Measurements from ENCODE around the gene CLRN3.

The CLRN3 gene

DNA sequence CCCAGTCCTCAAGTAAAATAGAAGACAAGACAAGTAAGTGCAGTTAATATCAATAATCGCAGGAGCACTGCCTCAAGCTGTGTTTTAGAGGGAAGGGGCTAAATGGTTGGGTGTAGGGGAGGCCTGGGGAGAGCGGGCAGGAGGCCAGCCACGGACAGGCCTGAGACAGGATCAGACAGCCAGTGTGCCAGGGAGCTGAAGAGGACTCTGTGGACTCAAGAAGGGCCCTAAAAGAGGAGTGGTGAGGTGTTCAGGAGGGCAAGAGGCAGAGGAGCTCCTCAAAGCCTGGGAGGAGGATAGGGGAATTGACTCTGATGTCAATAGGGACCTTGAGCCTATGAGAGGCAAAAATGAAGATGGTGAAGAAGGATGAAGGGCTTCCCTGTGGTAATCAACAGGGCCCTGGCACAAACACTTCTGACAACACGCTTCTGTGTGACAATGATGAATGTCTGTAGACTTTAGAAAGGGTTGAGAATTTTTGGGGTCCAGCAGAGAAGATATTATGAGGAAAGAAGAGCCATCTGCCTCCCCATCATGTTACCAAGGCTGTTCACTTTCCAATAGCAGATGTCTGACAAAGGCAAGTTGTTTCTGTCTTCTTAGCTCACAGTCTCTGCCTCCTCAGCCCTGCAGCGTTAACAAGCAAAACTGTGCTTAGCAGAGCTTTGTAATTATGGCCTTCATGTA is 11.7 kb upstream of the CLRN3 start:
- no peak overlapping the region for H3K4me3 ChIP-seq (ENCODE audit: low read depth, low read length)
- DNase-seq (ENCODE audit: low read depth, low spot score), result no peak
- TF ChIP-seq, protein P1, sequence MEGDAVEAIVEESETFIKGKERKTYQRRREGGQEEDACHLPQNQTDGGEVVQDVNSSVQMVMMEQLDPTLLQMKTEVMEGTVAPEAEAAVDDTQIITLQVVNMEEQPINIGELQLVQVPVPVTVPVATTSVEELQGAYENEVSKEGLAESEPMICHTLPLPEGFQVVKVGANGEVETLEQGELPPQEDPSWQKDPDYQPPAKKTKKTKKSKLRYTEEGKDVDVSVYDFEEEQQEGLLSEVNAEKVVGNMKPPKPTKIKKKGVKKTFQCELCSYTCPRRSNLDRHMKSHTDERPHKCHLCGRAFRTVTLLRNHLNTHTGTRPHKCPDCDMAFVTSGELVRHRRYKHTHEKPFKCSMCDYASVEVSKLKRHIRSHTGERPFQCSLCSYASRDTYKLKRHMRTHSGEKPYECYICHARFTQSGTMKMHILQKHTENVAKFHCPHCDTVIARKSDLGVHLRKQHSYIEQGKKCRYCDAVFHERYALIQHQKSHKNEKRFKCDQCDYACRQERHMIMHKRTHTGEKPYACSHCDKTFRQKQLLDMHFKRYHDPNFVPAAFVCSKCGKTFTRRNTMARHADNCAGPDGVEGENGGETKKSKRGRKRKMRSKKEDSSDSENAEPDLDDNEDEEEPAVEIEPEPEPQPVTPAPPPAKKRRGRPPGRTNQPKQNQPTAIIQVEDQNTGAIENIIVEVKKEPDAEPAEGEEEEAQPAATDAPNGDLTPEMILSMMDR (IDR thresholded peaks at IDR 0.05; ENCODE audit: low read depth, low read length), result no peak
- in situ Hi-C loops (cut with HindIII; ENCODE audit: low sequenced_read_pairs), result no loop called here

DNA sequence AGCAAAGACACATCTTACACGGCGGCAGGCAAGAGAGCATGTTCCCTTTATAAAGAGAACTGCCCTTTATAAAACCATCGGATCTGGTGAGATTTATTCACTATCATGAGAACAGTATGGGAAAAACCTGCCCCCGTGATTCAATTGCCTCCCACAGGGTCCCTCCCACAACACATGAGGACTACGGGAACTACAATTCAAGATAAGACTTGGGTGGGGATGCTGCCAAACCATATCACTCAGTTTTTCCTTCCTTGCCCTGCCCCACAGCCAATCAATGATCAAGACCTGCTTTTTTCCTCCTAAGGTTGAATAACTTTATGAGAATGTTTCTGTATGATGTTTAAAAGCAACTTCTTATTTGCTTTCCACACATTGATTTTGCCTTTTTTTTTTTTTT is 11.0 kb upstream of the CLRN3 start:
- no peak overlapping the region for H3K4me3 ChIP-seq (ENCODE audit: low read depth, low read length)
- in situ Hi-C loops (cut with HindIII; ENCODE audit: low sequenced_read_pairs), result no loop called here
- TF ChIP-seq, protein P1 (IDR thresholded peaks at IDR 0.05; ENCODE audit: low read depth, low read length), result no peak
- no peak for DNase-seq (ENCODE audit: low read depth, low spot score)

DNA sequence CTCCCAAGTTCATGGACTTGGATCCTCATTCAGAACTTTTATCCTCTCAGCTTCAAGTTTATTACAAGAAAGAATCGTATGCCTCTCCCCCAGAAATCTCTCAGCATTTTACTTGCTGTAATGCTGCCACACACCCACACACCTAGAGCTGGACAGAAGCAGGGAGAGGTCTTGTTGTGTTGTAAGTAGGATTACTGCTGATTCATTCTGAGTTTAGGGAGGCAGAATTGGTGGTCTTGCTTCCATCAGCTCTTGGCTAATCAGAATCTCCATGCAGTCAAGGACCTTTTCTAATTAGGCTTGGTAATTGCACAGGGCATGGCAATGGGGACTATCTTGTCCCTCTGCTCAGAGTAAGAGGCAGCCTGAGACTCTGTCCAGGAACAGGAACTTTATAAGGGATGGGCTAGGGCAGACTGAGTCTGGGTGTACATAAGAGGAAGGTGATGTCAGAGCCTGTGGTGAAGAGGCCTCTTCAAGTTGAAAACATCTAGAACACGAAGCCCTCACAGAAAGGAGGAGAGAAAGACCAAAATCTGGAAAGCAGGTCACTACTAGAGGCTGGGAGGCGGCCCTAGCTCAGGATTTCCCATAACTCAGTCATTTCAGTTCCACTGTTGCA is 7.1 kb upstream of the CLRN3 start:
- DNase-seq (ENCODE audit: low read depth, low spot score), result no peak
- in situ Hi-C loops (cut with HindIII; ENCODE audit: low sequenced_read_pairs), result no loop called here
- no peak overlapping the region for H3K4me3 ChIP-seq (ENCODE audit: low read depth, low read length)
- TF ChIP-seq, protein P1 (IDR thresholded peaks at IDR 0.05; ENCODE audit: low read depth, low read length), result no peak

DNA sequence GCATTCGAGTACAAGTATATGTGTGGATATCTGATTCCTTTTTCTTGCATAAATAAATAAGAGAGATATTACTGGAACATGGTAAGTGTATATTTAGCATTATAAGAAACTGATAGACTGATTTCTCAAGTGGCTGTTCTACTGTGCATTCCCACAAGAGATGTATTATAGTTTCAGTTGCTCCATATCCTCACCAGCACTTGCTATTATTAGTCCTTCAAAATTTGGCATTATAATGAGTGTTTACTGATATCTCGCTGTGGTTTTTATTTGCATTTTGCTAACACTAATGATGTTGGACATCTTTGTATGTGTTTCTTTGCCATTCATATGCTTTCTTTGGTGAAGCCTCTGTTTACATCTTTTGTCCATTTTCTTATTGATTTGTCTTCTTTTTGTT is 4.4 kb upstream of the CLRN3 start:
- TF ChIP-seq, protein P1 (IDR thresholded peaks at IDR 0.05; ENCODE audit: low read depth, low read length), result no peak
- in situ Hi-C loops (cut with HindIII; ENCODE audit: low sequenced_read_pairs), result no loop called here
- no peak for DNase-seq (ENCODE audit: low read depth, low spot score)
- no peak overlapping the region for H3K4me3 ChIP-seq (ENCODE audit: low read depth, low read length)

DNA sequence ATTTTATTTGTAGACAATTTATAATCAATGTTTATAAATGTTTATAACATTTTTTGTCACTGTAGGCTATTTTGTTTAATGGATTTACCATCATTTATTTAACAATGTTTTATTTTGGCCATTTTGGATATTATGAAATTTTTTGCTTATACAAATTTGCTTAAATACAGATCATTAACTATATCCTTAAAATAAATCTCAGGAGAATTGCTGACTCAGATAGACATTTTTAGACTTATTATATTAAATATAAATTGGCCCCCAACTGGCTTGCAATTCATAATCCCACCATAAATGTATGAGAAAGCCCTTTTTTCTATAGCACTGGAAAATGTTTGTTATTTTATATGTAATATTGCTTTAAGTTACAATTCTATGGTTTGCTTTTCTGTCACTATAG is 3.8 kb upstream of the CLRN3 start:
- in situ Hi-C loops (cut with HindIII; ENCODE audit: low sequenced_read_pairs), result no loop called here
- no peak overlapping the region for H3K4me3 ChIP-seq (ENCODE audit: low read depth, low read length)
- TF ChIP-seq, protein P1 (IDR thresholded peaks at IDR 0.05; ENCODE audit: low read depth, low read length), result no peak
- DNase-seq (ENCODE audit: low read depth, low spot score), result no peak

DNA sequence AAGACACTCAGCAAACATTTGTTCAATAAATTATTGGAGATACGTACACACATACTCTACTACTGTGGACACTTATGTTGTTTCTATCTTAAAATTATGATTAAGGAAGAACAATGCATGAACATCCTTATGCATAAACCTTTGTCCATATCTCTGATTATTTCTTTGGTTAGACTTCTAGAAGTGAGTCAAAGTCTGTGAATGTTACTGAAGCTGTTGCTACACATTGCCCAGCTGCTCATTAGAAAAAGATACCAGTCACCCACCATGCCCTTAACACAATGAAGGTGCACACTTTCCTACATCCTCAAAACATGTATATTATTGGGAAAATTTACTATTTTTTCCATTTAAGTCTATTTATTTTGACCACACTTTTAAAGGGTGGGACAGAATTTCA is 1.4 kb upstream of the CLRN3 start:
- no peak for DNase-seq (ENCODE audit: low read depth, low spot score)
- no peak overlapping the region for H3K4me3 ChIP-seq (ENCODE audit: low read depth, low read length)
- TF ChIP-seq, protein P1 (IDR thresholded peaks at IDR 0.05; ENCODE audit: low read depth, low read length), result no peak
- in situ Hi-C loops (cut with HindIII; ENCODE audit: low sequenced_read_pairs), result no loop called here

All from astrocyte of the spinal cord (primary cell).